OCI-M1 (cell line): ENCODE results near the gene ZBTB18.

ENCODE experiments used
- DNase-seq: peaks from one replicate; lab custom pipeline; 2025; lab: John Stamatoyannopoulos, UW

Gene ZBTB18

DNA sequence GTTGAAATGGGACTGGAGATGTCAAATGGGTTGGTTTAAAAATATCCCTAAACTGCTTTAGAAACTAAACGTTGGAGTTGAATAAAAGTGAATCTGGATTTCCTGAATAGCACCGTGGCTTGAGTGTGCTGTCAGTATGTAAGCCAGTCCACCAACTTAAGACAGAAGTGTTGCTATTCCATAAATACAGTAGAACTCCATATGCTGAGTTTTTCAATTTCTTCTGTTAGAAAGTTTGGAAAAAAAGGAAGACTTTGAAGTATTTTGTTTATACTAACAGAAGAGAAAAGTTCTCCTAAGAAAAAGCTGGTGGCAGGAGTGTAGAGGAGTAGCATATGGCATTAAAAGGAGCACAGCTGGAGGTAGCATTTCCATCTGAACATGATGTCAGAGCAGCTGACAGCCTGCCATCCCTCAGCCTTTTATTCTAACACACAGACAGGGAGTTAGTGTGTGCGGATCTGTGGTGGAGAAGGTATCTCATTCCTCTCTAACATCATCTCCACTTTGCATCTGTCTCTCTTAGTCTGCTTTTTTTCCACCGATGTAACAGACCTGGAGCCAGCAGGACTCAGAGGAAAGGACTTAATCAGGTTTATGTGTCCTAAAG is at the start of gene ZBTB18:
Gene ZBTB18, plus strand, starts transcription at position 449 of the 610 bp plus-strand sequence. Its CDS starts 149 bp downstream, at position 598.
- peak; percentile 46 for DNase-seq

DNA sequence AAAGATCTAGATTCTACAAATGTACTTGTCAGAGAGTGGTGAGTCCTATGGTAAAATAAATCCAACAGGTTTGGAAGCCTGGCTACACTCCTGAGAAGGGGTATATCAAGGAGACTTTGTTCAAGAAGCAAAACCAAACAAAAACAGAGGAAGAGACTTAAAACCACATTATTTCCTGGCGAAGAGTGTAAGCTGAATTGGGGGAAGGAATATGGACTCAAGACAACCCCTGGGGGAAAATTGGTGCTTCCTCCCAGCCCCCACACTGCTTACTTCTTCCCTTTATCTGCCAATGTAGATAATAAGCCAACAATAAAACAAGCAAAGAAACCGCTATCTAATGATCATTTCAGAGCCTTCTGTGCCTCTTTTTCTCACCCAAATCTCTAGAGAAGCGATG is 48.4 kb upstream of the ZBTB18 start:
- DNase-seq, result no peak

DNA sequence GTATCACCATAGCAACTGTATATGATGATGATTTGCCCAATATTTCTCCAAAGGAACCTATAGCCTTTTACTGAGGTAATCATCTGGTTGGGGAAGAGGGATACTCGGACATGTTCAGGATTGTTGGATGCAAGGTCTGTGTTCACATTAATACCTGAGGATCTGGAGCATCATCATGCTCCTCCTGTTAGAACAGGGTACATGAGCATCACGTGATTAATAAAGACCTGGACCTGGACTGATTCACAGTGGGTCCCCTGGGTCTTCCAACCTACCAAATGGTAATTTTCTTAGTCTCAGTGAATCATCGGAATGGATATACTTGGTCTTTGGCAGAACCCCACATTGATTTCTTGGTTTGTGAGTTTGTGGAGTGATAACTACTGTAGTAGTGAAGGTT is 45.6 kb upstream of the ZBTB18 start:
- DNase-seq, result no peak

DNA sequence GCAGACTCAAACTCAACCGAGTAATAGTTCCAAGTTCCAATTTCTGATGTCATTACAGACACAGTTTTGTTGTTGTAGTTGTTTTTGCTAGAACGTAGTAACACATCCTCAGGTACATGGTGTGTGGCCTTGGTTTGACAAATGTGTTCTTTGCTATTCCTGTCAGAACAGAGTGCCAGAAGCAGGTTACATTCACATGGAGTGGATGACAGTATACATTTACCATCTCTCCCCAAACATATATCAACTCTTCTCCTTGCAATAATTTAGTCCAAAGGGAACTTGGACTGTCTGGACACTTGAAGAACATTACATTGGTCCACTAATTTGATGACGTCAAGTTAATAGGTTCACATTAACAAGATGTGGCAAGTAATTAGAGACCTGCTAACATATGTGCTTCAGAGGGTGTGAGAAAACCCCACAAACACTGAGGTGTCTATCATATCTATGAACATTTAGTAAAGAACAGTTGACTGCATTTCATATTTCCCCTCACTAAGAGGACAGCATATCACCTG is 44.6 kb upstream of the ZBTB18 start:
- DNase-seq, result no peak

DNA sequence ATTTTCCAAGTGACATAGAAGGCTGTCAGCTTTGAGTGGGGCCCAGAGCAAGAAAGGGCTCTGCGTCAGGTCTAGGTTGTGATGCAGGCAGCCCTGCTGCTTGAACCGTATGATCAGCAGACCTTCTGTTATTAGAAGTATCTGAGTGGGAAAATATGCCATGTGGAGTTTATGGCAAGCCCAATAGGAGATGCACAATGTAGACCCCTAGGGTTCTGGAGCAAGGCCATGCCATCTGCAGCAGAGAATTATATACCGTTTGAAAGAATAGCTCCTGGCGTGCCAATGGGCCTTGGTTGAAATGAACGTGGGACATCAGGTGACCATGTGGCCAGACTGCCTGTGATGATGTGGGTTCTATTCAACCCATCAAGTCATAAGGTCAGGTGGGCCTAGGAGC is 44.1 kb upstream of the ZBTB18 start:
- DNase-seq, result no peak

DNA sequence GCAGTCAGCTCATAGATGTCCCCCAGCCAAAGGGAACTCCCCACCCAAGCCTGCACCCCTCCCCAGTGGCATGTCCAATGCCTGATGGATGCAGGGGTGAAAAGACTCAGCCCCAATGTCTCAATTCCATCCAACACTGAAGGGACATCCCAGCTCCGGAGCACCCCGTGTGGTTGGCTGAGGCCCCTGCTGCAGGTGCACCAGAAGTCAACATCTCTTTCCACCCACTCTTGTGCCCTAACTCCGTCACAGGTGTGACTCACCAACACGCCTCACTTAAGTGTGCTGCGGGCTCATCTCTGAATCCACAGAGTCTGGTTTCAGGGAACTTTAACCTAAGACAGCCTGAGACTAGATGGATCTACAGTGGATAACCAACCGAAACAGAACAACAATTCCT is 40.9 kb upstream of the ZBTB18 start:
- DNase-seq, result no peak

DNA sequence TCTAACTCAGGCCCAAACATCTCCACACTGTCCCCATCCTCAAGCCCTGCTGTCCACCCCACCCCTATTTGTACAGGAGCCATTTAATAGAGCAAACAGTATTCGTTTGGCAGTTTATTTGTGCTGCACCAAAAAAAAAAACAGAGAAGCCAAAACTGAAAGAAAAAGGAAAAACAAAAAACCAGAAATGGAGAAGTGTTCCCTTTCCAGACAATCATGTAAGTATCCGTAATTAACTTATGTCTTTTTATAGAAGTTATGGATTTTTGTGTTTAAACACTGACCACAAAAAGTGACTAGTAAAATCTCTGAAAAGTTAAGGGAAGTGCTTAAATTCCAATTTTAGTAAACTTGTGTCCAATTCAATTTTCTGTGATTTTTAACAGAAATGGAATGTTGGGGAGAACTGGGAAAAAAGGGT is 40.4 kb upstream of the ZBTB18 start:
- DNase-seq, result no peak

DNA sequence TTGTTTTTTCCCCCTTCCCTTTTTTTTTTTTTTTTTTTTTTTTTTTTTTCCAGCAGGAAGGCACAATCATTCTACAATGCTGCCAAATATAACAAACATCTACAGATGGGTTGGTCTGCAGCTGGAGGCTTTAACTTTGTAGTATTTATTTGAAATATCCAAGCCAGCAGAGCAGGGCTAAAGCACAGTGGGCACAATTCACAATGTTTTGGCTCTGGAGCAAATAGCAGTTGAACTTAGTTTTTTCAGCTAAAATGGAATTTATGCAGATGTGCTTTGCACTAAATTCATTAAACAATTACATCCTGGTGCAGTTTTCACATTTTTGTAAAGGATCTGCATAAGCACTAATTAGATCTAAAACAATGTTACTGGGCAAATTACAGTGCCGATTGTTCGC is 39.8 kb upstream of the ZBTB18 start:
- no peak for DNase-seq

DNA sequence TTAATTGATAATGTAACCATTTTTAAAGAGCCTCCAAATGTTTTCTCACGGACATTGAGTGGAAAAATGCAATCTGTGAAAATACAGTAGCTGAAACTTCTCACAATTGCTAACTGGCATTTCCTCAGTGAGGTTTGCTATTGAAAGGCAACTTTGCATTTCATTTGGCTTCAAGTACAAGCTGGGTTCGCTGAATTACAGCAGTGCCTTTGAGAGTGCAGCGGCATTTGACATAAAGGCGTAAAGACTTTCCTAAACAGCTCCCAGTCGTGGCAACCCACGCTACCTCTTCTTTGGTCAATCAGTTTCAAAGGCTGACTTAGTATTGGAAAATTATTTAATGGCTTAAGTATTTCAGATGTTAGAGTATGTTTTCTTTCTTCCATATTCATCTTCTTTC is 39.3 kb upstream of the ZBTB18 start:
- DNase-seq, result no peak

DNA sequence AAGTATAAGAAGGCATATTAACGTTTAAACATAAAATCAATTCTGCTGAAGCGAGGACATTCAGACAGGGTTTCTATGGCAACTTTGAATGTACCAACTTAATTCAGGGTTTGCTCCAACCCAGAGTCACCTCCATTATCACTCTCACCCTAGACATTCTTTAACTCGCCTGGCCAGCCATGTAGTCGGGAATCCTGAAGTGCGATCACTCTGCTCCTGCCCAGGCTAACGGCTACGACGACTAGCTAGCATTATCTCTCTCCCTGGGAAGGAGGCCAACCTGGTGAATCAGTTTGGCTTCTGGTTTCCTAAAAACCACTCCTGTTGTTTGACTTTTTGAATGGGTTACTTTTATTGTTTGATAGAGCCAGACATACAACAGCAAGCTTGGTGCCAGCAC is 38.9 kb upstream of the ZBTB18 start:
- DNase-seq, result no peak

DNA sequence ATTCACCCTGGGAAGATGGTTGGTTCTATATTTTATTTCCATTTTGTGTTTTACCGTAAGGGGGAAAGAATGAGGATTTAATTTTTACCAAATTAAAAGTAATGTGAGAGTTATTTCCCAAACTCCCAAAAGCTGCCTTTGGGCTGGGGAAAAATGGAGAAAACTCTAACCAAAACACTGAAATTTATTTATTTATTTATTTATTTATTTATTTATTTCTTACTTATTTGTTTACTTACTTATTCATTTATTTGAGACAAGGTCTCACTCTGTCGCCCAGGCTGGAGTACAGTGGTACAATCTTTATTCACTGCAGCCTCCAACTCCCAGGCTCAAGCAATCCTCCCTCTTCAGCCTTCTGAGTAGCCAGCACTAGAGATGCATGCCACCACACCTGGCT is 38.0 kb upstream of the ZBTB18 start:
- DNase-seq, result no peak

DNA sequence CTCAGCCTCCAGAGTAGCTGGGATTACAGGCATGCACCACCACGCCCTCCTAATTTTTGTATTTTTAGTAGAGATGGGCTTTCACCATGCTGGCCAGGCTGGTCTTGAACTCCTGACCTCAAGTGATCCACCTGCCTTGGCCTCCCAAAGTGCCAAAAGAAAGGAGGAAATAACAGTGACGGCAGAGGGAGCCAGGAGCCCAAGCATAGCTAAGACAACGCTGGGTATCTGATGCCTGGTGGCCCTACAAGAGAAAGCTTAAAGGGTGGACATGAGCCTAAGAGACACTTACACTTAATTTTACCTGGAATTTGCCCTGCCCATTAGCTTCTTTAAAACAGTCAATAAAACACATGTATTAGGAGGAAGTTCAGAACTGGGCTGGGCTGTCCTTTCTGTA is 36.2 kb upstream of the ZBTB18 start:
- DNase-seq, result peak; percentile 67

DNA sequence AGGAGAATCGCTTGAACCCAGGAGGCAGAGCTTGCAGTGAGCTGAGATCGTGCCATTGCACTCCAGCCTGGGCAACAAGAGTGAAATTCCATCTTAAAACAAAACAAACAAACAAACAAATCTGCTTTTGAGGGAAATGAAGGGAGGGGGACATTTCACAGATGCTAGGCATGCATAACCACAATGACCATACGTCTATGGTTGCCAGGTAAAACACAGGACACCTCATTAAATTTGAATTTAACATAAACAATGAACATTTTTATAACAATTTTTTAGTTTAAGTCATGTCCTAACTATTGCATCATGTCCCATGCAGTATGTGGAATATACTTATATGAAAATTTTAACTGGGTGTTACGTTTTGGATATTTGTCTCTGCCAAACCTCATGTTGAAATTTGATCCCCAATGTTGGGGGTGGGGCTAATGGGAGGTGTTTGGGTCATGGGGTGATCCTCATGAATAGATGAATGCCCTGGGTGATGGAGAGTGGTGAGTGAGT is 31.0 kb upstream of the ZBTB18 start:
- no peak for DNase-seq

DNA sequence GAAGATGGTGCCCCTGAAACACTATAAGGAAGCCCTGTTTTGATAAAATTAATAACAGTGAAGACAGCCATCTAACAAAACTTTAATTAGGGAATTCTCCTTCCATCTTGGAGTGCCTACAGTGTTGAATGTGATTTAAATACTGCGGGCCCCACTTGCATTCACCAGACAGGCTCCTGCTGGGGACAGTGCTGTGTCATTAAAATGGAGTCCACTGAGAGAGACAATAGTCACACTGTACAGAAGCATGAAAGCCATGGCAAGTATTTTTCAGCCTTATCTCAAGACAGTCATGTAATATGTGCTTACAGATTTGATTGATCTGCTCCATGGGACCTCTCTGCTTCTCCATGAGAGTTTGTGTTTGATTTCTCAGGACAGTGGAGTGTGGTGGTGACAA is 29.7 kb upstream of the ZBTB18 start:
- DNase-seq, result no peak

DNA sequence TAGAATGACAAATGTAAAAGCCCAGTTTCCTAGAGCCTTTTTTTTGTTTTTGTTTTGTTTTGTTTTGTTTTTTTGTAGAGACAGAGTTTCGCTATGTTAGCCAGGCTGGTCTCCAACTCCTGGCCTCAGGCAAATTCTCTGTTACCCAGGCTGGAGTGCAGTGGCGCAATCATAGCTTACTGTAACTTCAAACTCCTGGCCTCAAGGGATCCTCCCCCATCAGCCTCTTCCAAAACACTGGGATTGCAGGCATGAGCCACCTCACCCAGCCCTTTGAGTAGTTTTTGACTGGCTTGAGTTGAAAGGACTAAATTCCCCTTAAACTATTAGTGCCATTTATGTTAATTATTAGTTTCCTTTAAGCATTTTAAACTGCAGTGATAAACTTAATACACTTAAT is 28.8 kb upstream of the ZBTB18 start:
- no peak for DNase-seq

DNA sequence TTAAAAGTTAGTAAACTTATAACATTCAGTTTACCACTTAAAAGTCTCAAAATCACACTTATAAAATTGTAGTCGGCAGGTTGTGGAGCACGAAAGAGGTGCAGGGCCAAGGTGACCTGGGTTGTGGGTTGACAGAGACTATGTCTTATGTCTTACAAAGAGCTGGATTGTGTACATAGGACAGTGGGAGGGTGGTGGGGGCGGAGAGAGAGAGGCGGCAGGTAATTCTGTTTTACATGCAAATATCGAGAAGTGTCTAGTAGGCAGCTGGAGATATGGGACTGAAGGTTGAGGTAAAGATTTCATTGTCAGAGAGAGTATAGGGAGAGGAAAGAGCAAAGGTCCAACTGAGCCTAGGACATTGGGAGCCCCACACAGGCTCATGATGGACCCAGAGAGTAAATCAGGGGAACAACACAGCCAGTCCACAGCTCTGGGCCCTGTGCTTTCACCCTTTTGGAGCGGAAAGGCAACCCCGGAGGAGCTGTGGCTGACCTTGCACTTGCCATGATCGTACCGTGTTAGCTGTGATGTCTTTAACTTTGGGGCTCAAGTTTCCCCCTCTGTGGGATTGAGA is 28.1 kb upstream of the ZBTB18 start:
- no peak for DNase-seq

DNA sequence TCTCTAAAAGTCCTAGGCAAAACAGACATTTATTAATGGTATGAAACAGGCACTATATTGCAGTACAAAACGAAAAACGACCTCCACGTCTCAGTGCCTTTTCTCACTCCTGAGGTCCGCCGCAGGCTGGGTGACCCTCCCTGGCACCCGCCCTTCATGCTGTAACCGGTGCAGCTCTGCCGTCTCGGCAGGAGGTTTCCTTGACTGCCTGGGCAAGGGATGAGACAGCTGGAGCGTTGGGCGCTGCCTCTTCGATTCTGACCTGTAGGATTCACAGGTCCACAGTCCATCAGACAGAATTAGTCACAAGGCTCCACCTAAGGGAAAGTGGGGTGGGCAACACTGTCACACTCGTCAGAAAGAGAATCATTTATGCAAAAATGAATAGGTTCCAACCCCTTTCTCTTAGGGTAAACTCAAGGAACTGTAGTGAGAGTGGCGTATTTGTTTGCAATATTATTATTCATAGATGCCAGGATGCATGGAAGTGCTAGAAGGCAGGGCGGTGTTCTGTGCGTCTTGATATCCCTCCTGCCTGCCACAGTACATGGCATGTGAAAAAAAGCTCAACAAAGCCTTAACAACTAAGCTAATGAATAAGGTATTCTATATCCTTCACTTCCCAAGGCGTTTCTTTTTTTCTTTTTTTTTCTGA is 23.5 kb upstream of the ZBTB18 start:
- no peak for DNase-seq

DNA sequence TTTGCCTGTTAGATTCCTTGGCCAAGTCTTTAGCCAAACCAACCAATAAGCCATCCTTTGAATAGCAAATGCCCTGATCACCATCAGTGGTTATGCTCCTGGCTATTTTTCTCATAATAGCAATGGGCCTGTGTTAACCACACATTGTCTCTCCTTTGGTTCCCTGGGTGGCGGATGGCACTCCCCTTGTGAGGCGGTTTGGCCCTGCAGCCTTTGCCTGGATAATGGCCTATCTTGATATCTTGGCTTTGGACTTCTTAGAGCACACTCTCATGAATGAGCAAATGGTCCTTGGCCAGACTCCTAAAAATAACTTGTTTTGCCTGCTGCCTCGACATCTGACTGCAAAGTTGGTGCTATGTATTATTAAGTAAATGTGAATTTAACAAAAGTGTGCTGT is 22.4 kb upstream of the ZBTB18 start:
- no peak for DNase-seq

DNA sequence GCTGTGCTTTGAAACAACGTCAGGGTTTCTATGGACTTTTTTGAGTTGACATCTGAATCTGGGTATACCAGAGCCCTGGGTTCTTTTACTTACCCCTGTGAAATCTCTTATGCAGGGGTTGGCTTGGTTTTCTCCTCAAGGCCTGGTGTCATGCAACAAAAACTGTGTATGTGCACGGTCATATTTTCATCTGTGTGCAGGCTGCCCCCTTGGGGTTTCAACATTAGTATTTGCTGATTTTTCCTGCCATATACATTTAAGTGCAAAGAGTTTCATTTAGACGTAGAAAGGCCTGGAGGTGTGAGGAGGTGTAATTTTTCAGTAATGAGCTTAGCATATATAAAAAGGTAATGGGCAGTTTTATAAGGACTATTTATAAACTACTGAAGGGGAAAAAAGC is 22.0 kb upstream of the ZBTB18 start:
- no peak for DNase-seq

DNA sequence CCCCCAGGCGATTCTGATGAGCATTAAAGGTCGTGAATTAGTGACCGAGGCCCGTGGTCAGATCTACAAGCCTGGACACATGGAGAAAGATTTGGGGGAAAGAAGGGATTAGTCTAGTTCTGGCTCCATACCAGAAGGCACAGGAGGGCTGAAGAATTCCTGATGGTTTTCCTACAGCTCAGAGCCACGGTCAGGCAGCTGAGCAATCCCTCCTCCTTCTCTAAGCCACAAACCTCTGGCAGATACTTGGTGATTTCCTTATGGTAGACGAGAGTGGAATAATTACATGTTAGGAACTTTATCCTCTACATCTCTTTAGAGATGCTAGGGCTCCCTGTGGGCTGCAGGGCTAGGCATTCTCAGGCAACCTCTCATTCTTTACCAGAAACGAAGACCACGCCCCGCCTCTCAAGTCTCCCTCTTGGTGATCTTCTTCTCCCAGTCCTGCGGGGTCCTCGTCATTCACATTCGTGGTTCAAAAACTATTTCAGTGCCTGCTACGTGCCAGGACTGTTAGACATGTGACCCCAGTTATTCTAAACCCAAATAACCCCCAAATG is 20.5 kb upstream of the ZBTB18 start:
- no peak for DNase-seq

DNA sequence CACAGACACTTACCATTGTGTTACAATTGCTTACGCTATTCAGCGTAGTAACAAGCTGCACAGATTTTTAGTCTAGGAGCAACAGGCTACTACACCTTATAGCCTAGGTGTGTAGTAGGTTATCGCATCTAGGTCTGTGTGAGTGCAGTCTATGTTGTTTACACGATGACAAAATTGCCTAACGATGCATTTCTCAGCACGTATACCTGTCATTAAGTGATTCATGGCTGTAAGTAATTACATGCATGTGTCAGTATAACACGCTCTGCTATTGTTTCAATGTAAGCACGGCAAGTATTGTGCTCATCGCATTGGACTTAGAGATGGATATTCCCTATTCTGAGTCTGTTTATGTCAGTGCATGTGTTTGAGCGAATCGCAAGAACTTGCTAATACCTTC is 15.7 kb upstream of the ZBTB18 start:
- DNase-seq, result no peak

DNA sequence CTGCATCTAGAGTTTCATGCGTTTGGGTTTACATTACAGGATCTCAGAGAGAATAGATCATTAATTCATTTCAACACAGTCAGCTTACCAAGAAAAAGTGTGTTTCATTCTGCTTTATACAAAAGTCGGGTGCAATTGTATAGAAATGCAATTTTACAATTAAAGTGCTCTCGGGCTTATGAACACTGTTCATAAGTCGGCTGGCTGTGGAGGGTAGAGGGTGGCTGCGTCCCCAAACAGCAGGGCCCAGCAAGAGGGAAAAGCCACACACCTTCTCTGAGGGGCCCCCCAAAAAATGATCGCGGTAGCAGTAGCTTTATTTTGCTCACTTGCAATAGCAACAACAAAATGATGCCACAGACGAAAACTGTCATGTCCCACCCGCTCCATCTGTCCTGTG is 13.8 kb upstream of the ZBTB18 start:
- DNase-seq, result no peak

DNA sequence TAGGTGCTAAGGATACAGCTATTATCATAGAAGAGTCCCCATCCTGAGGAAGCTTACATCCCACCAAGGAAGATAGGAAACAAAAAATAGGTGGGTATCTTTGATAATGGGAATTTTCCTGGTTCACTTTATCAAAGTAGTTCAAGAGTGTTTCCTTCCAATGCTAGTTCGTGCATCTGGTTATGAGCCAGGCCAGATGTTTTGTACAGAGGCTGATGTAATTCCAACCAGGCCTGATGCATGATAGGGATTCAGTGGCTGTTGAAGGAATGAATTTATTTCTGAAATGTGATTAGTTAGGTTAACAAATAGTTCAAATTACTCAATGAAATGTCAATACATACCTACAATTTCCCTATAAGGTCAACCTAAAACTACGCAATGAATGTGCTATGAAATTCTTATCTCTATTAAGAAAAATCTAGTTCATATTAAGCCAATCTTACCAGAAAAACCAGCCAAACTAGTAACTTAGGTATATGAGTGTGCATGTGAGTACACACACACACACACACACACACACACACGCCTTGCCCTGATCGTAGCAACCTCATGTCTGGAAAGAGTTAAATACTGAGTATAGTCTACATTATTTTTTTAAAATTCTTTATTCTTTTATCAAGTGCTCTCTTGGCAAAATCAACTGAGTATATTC is 9.5 kb upstream of the ZBTB18 start:
- no peak for DNase-seq
